NCI-H345 treated with DMSO at 0.1 percent for 48 hours (cell line): Measurements from ENCODE around the gene STK32C.
"Not testable (repeated sequence)": the region's sequence is repeated elsewhere in the genome, so short reads cannot be mapped to it uniquely, and the experiment has no call there.

Experiments used
- DNase-seq: peaks from one replicate; lab custom pipeline; 2025; ENCODE audit not compliant: unreplicated experiment; lab: John Stamatoyannopoulos, UW

The STK32C gene

DNA sequence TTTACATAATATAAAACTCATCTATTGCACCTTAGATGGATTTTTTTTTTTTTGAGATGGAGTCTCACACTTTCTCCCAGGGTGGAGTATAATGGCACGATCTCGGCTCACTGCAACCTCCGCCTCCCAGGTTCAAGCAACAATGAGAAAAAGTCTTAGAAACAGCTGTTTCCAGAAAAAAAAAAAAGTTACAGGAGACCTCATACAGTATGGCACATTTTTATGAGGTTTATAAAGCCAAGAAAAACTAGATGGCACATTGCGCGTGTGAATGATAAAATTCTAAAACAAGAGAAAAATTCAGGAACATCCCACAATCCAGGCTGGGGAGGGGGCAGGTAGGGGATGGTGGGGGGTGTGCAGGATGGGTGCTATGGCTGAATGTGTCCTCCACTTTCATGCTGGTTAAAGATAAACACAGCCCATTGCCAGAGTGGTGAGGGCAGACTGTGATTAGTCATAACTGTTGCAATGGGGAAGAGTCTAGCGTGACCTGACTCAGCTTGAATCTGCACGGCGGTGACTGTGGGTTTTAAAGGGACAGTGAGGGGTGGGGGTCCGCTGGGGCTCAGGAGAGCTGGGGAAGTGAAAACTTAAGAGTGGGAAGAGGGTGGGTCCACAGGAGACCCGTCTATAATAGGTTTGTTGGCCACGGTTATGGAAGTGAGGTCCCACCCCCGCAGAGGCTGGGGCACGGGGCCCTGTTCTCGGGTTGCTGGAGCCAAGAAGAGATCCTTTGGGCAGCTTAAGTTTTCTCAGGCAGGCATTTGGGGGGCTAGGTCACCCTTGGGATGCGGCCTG, 12.3 kb upstream of the STK32C start:
- DNase-seq = no peak

DNA sequence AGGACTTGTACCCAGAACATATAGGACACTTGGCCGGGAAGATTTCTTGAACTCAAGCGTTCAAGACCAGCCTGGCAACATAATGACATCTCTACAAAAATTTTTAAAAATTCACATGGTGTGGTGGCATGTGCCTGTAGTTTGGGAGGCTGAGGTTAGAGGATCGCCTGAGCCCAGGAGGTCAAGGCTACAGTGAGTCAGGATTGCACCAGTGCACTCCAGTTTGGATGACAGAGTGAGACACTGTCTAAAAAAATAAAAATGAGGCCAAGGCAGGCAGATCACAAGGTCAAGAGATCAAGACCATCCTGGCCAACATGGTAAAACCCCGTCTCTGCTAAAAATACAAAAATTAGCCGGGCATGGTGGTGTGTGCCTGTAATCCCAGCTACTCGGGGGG, 9.7 kb upstream of the STK32C start:
- DNase-seq = not testable (repeated sequence)

- no peak for DNase-seq
Measured at GRCh38 chr10:132316133-132316532, 8.4 kb upstream of the STK32C start.

- not testable (repeated sequence) for DNase-seq
Measured at GRCh38 chr10:132314881-132315280, 7.1 kb upstream of the STK32C start.

DNA sequence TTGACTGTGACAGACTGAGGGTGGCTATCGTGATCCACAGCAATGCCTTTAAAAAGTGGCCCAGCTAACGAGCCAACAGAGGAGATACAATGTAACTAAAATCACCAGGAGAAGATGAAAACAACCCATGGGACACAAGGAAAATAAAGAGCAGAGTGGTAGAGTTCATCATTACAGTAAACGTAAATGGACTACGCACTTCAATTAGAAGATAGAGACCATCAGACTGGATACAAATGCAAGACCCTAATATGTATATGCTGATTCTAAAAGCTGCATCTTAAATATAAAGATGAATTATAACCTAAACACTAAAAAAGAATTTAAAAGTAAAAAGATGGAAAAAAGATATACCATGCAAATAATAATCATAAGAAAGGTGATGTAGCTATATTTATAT, 6.6 kb upstream of the STK32C start:
- DNase-seq = no peak

- no peak for DNase-seq
Measured at GRCh38 chr10:132313865-132314264, 6.1 kb upstream of the STK32C start.

DNA sequence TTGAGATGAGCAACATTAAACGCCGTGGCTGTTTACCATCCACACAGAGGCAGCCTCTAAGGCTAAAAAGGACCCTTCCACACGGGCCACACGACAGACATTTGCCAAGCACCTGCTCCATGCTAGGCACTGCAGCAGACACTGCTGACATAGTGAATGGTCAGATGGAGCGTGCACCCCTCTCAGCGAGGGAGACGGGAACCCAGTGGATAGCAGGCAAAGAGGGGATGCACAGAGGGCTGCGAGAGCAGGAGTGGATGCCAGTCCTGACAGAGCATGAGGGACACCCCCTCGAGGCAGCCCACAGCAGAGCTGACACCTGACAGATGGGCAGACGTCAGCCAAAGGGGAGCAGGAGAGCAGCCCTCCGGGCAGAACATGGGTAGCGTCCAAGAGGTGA, 5.6 kb upstream of the STK32C start:
- DNase-seq = no peak

DNA sequence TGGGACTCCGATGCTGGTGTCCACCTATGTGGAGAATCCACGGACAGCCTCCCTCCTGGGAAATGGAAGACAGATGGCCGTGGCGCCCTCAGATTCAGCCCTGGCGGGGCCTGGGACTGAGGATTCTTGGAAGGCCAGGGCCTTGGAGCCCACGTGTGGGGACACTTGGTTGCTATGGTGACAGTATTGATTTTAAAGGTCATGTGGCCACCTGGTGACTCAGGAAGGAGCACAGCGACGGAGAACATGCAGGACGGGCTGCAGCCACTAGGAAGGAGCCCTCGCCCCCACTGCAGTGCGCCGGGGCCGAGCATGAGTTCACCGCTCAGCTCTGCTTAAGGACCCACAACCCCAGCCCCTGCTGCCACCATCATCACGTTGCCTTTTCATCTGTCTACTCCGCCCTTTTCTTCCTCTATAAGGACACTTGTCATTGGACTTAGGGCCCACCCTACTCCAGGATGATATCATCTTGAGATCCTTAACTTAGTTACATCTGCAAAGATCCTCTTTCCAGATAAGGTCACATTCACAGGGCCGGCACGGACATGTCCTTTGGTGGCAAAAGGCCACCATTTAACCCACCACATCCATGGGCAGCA, 3.7 kb upstream of the STK32C start:
- DNase-seq = no peak

DNA sequence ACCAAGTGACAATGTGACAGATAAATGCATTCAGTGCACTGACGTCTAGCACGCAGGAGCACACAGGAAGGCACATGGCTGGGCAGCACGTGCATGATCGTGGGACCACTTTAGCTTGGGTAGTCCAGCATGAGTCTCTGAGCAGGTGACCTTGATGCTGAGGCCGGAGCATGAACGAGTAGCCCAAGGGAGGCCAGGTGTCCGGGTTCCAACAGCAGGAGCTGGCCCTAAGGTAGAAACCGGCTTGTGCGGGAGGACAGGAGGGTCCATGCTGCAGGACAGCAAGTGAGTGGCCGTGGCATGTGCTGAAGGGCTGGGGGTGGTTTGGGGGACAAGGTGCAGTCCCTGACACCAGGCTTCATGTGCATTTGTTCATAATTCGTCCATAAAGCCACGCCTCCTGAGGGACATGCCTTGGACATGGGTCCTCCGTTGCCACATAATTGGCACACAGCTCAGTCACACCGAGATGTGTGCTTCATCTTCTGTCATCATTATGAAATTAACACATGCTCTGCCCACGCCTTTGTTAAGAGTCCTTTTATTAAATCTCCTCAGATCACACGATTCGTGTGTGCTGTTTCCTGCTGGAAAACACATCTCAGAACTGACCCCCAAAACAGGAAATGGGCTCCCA, 3.1 kb upstream of the STK32C start:
- DNase-seq = no peak

DNA sequence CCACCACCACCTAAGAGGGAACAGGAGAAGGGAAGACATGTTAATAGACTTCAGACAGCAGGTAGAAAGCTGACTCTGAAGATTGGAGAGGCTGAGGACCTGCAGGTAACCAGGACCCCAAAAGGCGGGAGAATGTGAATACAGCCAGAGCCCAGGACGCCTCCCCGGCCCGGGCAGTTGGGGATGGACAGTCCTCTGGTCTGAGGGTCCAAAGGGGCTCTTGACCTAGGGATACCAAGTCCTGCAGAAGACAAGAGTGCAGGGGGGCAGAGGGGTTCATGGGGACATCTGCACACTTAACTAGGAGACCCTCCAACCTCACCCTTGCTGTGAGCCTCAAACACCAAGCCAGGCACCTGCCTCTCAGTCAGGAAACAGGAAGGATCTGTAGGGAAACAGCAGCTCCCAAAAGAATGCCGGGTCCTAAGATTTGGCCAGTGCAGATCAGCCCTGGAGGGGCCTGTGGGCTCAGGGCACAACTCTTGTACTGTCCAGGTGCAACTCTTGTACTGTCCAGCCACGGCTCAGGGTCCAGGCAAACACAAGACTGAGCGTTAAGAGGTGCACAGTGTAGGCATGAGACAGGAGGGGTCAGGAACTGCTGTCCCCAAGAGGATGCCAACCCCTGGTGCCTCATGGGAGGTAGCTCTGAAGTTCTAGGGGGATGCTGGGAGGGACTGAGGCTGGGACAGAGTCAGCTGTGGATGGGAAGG, 2.3 kb upstream of the STK32C start:
- DNase-seq = no peak

DNA sequence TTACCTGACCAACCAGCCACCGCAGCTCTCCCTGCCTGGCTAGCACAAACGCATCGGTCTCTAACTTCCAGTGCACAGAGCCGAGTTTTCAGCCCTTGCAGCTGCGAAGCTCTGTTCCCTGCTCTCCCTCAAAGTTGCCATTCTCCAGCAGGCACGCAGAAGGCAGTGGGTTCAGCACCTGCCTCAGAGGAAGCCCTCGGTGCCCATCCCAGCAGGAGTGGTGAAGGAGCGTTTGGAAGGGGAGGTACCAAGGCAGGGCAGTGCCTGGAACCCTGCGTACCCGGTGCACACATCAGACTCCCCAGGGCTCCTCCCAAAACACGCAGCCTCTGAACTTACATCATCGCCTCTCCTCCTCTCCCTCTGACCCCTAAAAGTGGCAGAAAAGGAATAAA, 1.7 kb upstream of the STK32C start:
- DNase-seq = no peak

DNA sequence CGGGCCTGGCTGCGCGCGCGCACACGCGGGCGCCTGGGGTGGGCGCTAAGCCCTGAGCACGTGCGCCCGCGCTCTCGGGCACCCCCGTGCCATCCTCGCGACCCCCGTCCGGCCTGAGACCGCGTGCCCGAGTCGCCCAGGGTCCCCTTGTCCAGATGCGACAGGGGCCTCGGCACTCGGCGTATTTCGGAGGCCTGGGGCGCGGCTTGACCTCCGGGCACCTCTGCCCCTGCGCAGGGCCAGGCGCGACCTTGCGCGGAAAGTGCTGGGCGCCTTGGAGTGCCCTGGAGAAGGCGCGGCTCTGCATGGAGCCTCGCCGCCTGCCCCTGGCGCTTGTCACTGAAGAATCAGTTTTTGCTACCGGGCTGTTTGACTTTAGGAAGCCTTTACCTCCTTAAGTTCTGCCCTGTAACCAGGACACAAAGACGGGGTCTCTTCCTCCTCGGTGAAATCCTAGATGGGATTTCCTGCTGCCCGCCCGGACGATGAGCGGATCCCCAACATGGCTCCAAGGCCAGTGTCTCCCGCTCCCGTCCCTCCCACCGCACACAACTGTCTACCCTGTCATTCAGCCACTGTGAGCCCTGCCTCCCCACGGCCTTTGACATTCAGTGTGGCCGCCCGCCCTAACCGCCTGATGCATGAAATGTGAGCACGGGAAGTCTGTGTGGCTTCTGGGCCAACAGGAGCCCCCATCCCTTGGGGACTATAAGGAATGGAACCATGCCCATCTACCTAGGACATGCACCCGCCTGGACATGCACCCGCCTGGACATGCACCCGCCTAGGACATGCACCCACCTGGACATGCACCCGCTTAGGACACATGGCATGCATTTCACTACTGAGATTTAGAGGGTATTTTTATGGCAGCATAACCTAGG, 1.1 kb upstream of the STK32C start:
- DNase-seq = no peak

DNA sequence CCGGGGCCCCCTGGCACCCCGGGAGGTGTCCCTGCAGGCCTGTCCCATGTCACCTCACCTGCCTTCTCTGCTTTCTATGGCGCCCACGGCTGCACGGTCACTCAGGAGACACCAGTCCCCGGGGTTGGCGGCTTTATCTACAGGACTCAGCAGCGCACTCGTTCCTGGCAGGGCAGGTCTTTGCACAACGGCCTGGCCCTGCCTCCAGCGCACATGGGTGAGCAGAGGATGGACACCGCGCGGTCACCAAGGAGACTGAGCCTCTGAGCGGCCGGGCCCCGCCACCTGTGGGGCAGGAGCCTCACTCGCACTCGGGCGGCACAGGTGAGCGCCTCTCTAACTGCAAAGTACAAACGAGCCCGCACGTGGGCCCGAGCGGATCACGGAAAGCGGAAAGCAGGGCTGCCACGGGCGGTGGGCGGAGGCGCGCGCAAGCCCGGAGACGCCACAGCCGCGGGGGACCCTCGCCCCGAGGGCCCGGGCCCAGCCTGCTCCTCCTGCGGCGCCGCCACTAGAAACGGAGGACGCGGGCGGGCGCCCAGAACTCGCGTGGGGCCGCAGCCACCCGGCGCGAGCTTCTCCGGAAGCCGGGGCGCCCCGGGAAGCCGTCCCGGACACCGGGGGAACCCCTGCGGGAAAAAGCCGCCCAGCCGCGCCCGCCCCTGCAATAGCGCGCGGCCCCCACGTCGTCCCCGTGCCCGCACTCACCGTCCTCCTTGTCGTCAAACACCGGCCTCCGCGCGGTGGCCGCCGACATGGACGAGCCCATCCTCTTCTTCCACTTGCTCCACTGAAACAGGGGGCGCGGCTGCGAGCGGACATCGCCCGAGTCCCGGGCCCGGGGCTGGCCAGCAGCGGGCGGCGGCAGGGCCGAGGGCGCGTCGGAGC, 642 bp downstream of the STK32C start:
- no peak for DNase-seq

DNA sequence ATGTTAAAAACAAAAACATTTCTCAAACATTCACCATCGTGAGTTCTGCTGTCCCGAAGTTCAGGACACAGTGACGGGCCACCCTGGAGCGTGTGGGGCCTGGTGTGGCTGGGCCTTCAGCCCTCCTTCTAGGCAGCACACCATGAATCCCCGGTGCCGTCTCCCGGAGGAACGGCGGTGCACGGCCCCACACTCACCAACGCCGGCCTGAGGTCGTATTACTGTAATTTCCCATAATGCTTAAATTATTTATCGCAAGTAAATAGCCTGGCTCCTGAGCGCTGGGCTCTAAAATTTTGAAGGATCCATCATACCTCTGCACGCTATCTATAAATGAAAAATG, 1.4 kb downstream of the STK32C start:
- DNase-seq = no peak

DNA sequence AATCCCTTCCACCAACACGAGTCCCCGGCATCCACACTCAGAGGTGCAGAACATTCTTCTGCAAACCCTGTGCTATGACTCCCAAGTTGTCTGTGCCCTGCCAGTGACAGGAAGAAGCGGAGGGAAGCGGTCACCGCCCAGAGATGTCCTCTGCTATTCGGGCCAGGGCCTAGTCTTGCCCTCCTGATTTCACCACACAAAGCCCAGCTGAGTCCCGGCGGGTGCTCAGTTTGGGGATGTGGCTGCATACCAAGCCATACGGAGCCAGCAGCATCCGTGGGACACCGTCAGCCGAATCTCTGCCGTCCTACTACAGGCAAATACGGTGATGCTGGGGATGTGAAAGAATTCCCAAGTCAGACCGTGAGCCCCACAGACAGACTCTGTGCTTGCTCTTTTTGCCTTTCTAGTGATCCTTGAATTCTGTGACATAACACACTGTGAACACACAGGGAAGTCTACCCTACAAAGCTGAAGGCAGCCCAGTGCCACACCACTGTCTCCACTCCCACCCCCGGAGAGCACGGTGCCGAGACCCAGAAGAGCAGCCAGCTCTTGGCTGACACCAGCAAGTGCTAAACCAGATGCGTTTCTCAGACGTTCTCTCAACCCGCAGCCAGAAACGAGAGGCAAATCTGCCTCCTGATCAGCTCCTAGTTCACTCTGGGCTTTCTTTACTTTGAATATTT, 2.0 kb downstream of the STK32C start:
- DNase-seq = no peak

DNA sequence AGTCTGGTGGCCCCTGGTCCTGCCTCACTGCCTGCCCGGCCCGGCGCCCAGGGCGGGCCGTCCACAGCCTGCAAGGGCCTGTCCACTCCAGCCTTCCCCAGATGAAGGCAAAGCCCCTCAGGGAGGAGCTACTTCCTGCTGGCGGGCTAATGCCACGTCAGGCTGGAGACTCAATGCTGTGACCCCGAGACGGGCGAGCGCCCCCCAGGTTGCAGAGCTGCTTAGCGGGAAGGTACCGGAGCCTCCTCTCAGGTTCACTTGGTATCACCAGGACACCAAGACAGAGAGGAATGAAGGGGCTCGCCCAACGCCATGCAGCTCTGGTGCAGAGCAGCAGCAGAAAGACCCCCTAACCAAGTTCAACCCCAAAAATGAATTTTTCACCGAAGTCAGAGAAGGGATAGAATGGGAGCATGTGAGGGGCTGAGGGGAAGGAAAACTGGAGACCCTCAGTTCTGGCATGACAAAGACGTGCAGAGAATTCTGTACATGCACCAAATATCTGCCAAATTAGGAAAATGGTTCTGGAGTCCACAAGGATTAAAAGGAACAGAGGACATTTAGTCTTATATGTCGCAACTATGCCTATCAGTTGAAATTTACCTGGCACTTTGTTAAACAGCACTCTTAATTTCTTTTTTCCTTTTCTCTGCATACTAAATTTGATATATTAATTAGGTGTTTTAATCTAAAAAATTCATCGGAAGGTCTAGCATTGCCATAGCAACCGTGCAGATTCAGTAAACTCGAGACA, 2.8 kb downstream of the STK32C start:
- no peak for DNase-seq

- no peak for DNase-seq
Measured at GRCh38 chr10:132303361-132304115, 4.2 kb downstream of the STK32C start.
